HCT116 (cell line): Measurements from ENCODE around the gene ZBTB42.

Source experiments
- EGR1 ChIP-seq: IDR thresholded peaks from 2 replicates; pipeline ENCODE4 v1.6.1; 2012; ENCODE audit warnings: low read depth
- EZH2phosphoT487 ChIP-seq: fragments of 200-600 bp; IDR thresholded peaks from 2 replicates; pipeline ENCODE4 v1.6.1; 2018; ENCODE audit warnings: antibody characterized with exemption, borderline replicate concordance
- JUND ChIP-seq: IDR thresholded peaks from 2 replicates; pipeline ENCODE4 v1.6.1; 2012
- MAX ChIP-seq: IDR thresholded peaks from 2 replicates; pipeline ENCODE4 v1.6.1; 2012
- POLR2A ChIP-seq: IDR thresholded peaks from 2 replicates; pipeline ENCODE4 v1.7.0; 2011; ENCODE audit warnings: borderline replicate concordance; ENCODE audit not compliant: insufficient read depth, insufficient read length; ENCODE audit errors: extremely low read depth
- POLR2AphosphoS5 ChIP-seq: IDR thresholded peaks from 2 replicates; pipeline ENCODE4 v1.6.1; 2011; ENCODE audit warnings: mild to moderate bottlenecking, low read depth, low read length, moderate library complexity
- RAD21 ChIP-seq: IDR thresholded peaks from 2 replicates; pipeline ENCODE4 v1.6.1; 2012; ENCODE audit warnings: low read depth, mild to moderate bottlenecking
- REST ChIP-seq: IDR thresholded peaks from 2 replicates; pipeline ENCODE4 v1.6.1; 2012; ENCODE audit warnings: low read depth
- SIN3A ChIP-seq: IDR thresholded peaks from 2 replicates; pipeline ENCODE4 v1.6.1; 2012; ENCODE audit warnings: low read depth
- TCF7L2 ChIP-seq: IDR thresholded peaks from 2 replicates; pipeline ENCODE4 v1.7.0; 2011; ENCODE audit warnings: borderline replicate concordance, inconsistent platforms; ENCODE audit not compliant: insufficient read depth, insufficient read length; ENCODE audit errors: extremely low read depth
- YY1 ChIP-seq: IDR thresholded peaks from 2 replicates; pipeline ENCODE4 v1.6.1; 2011; ENCODE audit warnings: low read length, low read depth, moderate library complexity, mild to moderate bottlenecking; ENCODE audit not compliant: insufficient replicate concordance; ENCODE audit errors: extremely low read depth
- ZBTB33 ChIP-seq: IDR thresholded peaks from 2 replicates; pipeline ENCODE4 v1.6.1; 2011; ENCODE audit warnings: mild to moderate bottlenecking, low read length, moderate library complexity; ENCODE audit not compliant: insufficient replicate concordance; ENCODE audit errors: extremely low read depth
- ZNF274 ChIP-seq: fragments of 200-500 bp; sonication (Bioruptor generic); IDR thresholded peaks from 2 replicates; pipeline ENCODE4 v1.6.1; 2014; ENCODE audit warnings: mild to moderate bottlenecking, low read depth, low read length, inconsistent platforms
- TF ChIP-seq, protein P1 (sequence below), 3 experiments: fragments of 200-600 bp in 1 of 3; sonication (generic) in 1 of 3; IDR thresholded peaks in 2 of 3; conservative IDR thresholded peaks in 1 of 3; 2 replicates each; pipeline ENCODE4 v1.5.1; 2012 to 2017; ENCODE audit warnings: low read depth in 2 of 3, low read length in 2 of 3, antibody characterized with exemption in 1 of 3, borderline replicate concordance in 1 of 3, control low read depth in 1 of 3, mild to moderate bottlenecking in 1 of 3, mixed read lengths in 1 of 3, mixed run types in 1 of 3, moderate library complexity in 1 of 3; ENCODE audit not compliant: insufficient read depth in 1 of 3

- no peak for TF ChIP-seq POLR2A
- TF ChIP-seq MAX = no peak
- TF ChIP-seq SIN3A = no peak
- TF ChIP-seq REST = no peak
- no peak for TF ChIP-seq ZNF274
- no peak for TF ChIP-seq POLR2AphosphoS5
- no peak for TF ChIP-seq RAD21
- TF ChIP-seq, protein P1, sequence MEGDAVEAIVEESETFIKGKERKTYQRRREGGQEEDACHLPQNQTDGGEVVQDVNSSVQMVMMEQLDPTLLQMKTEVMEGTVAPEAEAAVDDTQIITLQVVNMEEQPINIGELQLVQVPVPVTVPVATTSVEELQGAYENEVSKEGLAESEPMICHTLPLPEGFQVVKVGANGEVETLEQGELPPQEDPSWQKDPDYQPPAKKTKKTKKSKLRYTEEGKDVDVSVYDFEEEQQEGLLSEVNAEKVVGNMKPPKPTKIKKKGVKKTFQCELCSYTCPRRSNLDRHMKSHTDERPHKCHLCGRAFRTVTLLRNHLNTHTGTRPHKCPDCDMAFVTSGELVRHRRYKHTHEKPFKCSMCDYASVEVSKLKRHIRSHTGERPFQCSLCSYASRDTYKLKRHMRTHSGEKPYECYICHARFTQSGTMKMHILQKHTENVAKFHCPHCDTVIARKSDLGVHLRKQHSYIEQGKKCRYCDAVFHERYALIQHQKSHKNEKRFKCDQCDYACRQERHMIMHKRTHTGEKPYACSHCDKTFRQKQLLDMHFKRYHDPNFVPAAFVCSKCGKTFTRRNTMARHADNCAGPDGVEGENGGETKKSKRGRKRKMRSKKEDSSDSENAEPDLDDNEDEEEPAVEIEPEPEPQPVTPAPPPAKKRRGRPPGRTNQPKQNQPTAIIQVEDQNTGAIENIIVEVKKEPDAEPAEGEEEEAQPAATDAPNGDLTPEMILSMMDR (IDR thresholded peaks at IDR 0.05 in 2 of 3, conservative IDR thresholded peaks at IDR 0.05 in 1 of 3; ENCODE audit: borderline replicate concordance in 1 of 3, insufficient read depth in 1 of 3, low read depth in 2 of 3, low read length in 2 of 3) = no peak
- TF ChIP-seq JUND = no peak
- TF ChIP-seq EZH2phosphoT487 = no peak
- TF ChIP-seq EGR1 = no peak
- TF ChIP-seq YY1 = no peak
- TF ChIP-seq ZBTB33 = no peak
- TF ChIP-seq TCF7L2 = no peak
Measured at GRCh38 chr14:104817930-104818713, 17.2 kb downstream of the ZBTB42 start.
